CD4-positive, alpha-beta T cell treated with Interleukin-21 for 1 hour (primary cell): ENCODE data around the gene ETV6.

Source experiments
- DNase-seq: peaks from one replicate; pipeline ENCODE4 v3.0.0-alpha.2; 2020

The ETV6 gene

GRCh38 chr12:11722071-11722470 is 72.6 kb downstream of the ETV6 start:
- DNase-seq: no peak

- DNase-seq: no peak
These were observed 73.2 kb downstream of the ETV6 start for GRCh38 chr12:11722578-11723138.

- DNase-seq: no peak
These were observed 74.5 kb downstream of the ETV6 start for GRCh38 chr12:11723993-11724392.

- DNase-seq: no peak
These were observed 75.4 kb downstream of the ETV6 start for GRCh38 chr12:11724888-11725311.

GRCh38 chr12:11725686-11726085 is 76.2 kb downstream of the ETV6 start:
- DNase-seq: no peak

- no peak for DNase-seq
These were observed 77.2 kb downstream of the ETV6 start for GRCh38 chr12:11726659-11727058.

- DNase-seq: peak; percentile 56
These were observed 77.7 kb downstream of the ETV6 start for GRCh38 chr12:11727133-11727664.

GRCh38 chr12:11728154-11728755 is 78.8 kb downstream of the ETV6 start:
- DNase-seq: no peak

- DNase-seq: no peak
These were observed 79.5 kb downstream of the ETV6 start for GRCh38 chr12:11729008-11729407.

GRCh38 chr12:11729439-11730150 is 80.1 kb downstream of the ETV6 start:
- no peak for DNase-seq

GRCh38 chr12:11730299-11731041 is 81.0 kb downstream of the ETV6 start:
- no peak for DNase-seq

GRCh38 chr12:11731042-11731357 is 81.5 kb downstream of the ETV6 start:
- DNase-seq: no peak

GRCh38 chr12:11731455-11731854 is 82.0 kb downstream of the ETV6 start:
- peak; percentile 30 for DNase-seq

- DNase-seq: no peak
These were observed 82.5 kb downstream of the ETV6 start for GRCh38 chr12:11732023-11732422.

- DNase-seq: no peak
These were observed 83.2 kb downstream of the ETV6 start for GRCh38 chr12:11732715-11733114.

- no peak for DNase-seq
These were observed 85.2 kb downstream of the ETV6 start for GRCh38 chr12:11734580-11735180.

- DNase-seq: no peak
These were observed 89.0 kb downstream of the ETV6 start for GRCh38 chr12:11738450-11738849.

GRCh38 chr12:11739980-11740577 is 90.6 kb downstream of the ETV6 start:
- no peak for DNase-seq

- no peak for DNase-seq
These were observed 92.1 kb downstream of the ETV6 start for GRCh38 chr12:11741434-11742092.

- DNase-seq: no peak
These were observed 94.2 kb downstream of the ETV6 start for GRCh38 chr12:11743423-11744409.

- DNase-seq: no peak
These were observed 94.9 kb downstream of the ETV6 start for GRCh38 chr12:11744410-11744801.
